T-cell (primary cell): Measurements from ENCODE around the gene FGFBP1. TPM values are rescaled to one million over a fixed set of nuclear protein-coding genes. Genes with fewer than 3 reads are reported as not detected.

Experiments used
- ATAC-seq, 4 experiments: fragments of 200-7000 bp in 3 of 4; fragments of 150-1000 bp in 1 of 4; cut with Tn5 transposase; replicated peaks in 1 of 4; 1 replicate in 3 of 4; 2 replicates in 1 of 4; pipeline ENCODE4 v1.10.0; 2021; ENCODE audit warnings: moderate library complexity in 3 of 4, mild to moderate bottlenecking in 2 of 4, moderate number of reproducible peaks in 1 of 4
- CTCF ChIA-PET, 2 donors: fragments of 300-600 bp; sonication (Branson Sonifier 250); formaldehyde crosslinking; loops; one replicate each; lab custom pipeline; 2022; ENCODE audit warnings: antibody characterized with exemption in 2 of 2; lab: Charles Lee
- POLR2A ChIA-PET, 2 donors: fragments of 300-600 bp; sonication (Branson Sonifier 250); formaldehyde crosslinking; loops; one replicate each; lab custom pipeline; 2022; ENCODE audit warnings: antibody characterized with exemption in 2 of 2; lab: Charles Lee
- DNase-seq, 35 experiments: peaks; one replicate each; pipeline versions ENCODE4 v3.0.0 to v3.0.0-alpha.2; 2013 to 2023
- H3K27ac ChIP-seq: one replicate; pipeline ENCODE4 v1.5.1; 2013; ENCODE audit warnings: low read length
- H3K27me3 ChIP-seq, 2 experiments: replicated peaks in 1 of 2; 1 replicate in 1 of 2; 2 replicates in 1 of 2; pipeline versions ENCODE4 v1.6.1 to v1.7.0; 2013; ENCODE audit warnings: low read length in 1 of 2, mixed read lengths in 1 of 2; ENCODE audit not compliant: control insufficient read depth in 2 of 2, insufficient read depth in 2 of 2; ENCODE audit errors: extremely low read depth in 1 of 2
- H3K36me3 ChIP-seq, 2 donors: 1 replicate in 1 of 2; 2 replicates in 1 of 2; pipeline versions ENCODE4 v1.6.1 to v1.7.0; 2013; ENCODE audit warnings: low read length in 1 of 2; ENCODE audit not compliant: control insufficient read depth in 2 of 2, insufficient read depth in 1 of 2; ENCODE audit errors: extremely low read depth in 1 of 2
- H3K4me1 ChIP-seq, 2 experiments: 1 replicate in 1 of 2; 2 replicates in 1 of 2; pipeline versions ENCODE4 v1.6.1 to v1.7.0; 2013; ENCODE audit warnings: low read length in 2 of 2, mixed read lengths in 1 of 2; ENCODE audit not compliant: insufficient read depth in 2 of 2, control insufficient read depth in 1 of 2; ENCODE audit errors: extremely low read depth in 1 of 2
- H3K4me3 ChIP-seq, 2 donors: 1 replicate in 1 of 2; 2 replicates in 1 of 2; pipeline versions ENCODE4 v1.5.1 to v1.7.0; 2013; ENCODE audit warnings: mild to moderate bottlenecking in 2 of 2, low read length in 1 of 2, moderate library complexity in 1 of 2; ENCODE audit not compliant: control insufficient read depth in 1 of 2; ENCODE audit errors: extremely low read depth in 1 of 2
- H3K9me3 ChIP-seq: 2 replicates; pipeline ENCODE4 v1.7.0; 2013
- H3K27ac Mint-ChIP-seq, 2 donors: one replicate each; pipeline ENCODE4 v1.8.0; 2020 to 2021; ENCODE audit warnings: mild to moderate bottlenecking in 2 of 2, mixed read lengths in 2 of 2
- H3K27me3 Mint-ChIP-seq, 2 donors: one replicate each; pipeline ENCODE4 v1.8.0; 2021 to 2022; ENCODE audit warnings: mixed read lengths in 2 of 2
- H3K36me3 Mint-ChIP-seq: one replicate; pipeline ENCODE4 v1.8.0; 2021; ENCODE audit warnings: mixed read lengths
- H3K4me1 Mint-ChIP-seq, 3 donors: one replicate each; pipeline ENCODE4 v1.8.0; 2020 to 2022; ENCODE audit warnings: mixed read lengths in 3 of 3, mild to moderate bottlenecking in 1 of 3
- H3K4me3 Mint-ChIP-seq, 3 donors: one replicate each; pipeline ENCODE4 v1.8.0; 2020 to 2022; ENCODE audit warnings: mild to moderate bottlenecking in 3 of 3, mixed read lengths in 3 of 3, moderate library complexity in 3 of 3
- H3K9me3 Mint-ChIP-seq, 3 donors: one replicate each; pipeline ENCODE4 v1.8.0; 2020 to 2022; ENCODE audit warnings: mixed read lengths in 3 of 3
- WGBS: methylation state at CpG from one replicate; pipeline ENCODE4 v1.1.5; 2013; ENCODE audit warnings: missing lambda C conversion rate; ENCODE audit not compliant: insufficient coverage; 5-methylcytosine and 5-hydroxymethylcytosine counted together
- total RNA-seq, 35 experiments: library from RNA in 6 of 35; stranded (reverse) in 6 of 35; fragments of 120-200 nt in 1 of 35; gene quantifications; one replicate each; pipeline versions ENCODE4 v1.2.1 to v1.2.4 and lab custom pipeline; 2013 to 2026

Gene FGFBP1
- total RNA-seq, 5 donors from 2014 or later (not counting 1 experiment from before 2014, with no cell fraction given) = not detected

DNA sequence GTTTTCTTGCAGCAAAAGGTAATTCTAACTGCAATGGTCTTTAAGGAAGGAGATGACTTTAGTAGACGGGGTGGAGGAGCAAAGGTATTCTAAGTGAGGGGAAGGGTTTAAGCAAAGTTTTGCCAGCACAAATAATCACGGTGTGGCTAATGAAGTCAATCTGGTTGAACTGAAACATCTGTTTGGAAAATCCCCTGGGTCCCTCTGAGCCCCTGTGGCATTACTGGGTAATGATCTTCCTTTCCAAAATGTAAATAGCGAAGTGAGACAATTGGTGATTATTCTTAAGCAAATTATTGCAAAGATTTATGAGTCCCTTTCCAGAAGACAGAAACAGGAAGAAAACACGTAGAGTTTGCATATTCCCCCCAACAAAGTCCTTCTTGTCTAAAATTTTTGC, 47.2 kb downstream of the FGFBP1 start:
- Histone ChIP-seq H3K36me3 (no peaks in the 10 kb centered on the region), H3K4me1 (no peaks in the 10 kb centered on the region), H3K27ac (no peak overlapping the region), H3K4me3 (no peak overlapping the region), H3K27me3 (no peaks in the 10 kb centered on the region), H3K9me3 (no peaks in the 10 kb centered on the region)
- Mint-ChIP-seq H3K27ac (no peak overlapping the region), H3K27me3 (peaks cover 0 to 6% of the 10 kb centered on the region in 2 donors), H3K9me3 (no peaks in the 10 kb centered on the region), H3K4me1 (peaks cover 0 to 4% (median 0%) of the 10 kb centered on the region in 3 donors), H3K36me3 (no peaks in the 10 kb centered on the region), H3K4me3 (no peak overlapping the region)
- DNase-seq (no peak), ATAC-seq (no peak)
- ChIA-PET CTCF (interaction anchor here in 1 of 2 donors (1.2 kb wide), 1 partner anchor 11 kb away, joined by 4 read pairs; no protein-coding TSS in a partner anchor), POLR2A (no interaction called here)
- WGBS = 49% methylated on average over 2 of the region's 4 CpGs

DNA sequence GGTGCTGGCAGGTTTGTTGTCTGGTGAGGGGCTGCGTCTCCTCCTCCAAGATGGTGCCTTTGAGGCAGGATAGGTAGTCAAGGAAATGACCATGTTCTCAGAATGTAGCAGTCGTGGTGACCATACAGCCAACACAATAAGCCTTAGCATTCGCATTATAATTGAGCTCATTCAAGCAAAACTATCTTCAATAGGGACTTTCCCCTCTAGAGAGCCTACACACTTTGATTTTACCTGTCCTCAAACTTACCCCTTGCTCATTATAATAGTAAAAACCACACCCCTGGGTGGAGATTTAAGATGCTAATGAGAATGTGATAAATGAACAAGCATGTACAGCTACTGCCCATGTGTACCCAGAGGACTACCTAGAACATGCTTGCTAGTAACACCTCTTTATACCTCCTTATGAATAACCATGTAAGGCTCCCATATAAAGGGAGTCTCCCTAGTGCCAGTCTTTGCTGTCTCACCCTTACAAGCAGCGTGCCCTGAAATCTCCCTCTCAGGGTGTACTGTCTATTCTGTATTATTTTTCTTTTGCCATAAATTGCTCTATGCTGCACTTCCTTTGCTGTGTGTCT, 48.2 kb downstream of the FGFBP1 start:
- POLR2A ChIA-PET = no interaction called here
- H3K36me3 Mint-ChIP-seq = no peaks in the 10 kb centered on the region
- 100% methylated on average over 1 of the region's 4 CpGs for WGBS
- peaks cover 0 to 4% (median 0%) of the 10 kb centered on the region in 3 donors for H3K4me1 Mint-ChIP-seq
- ATAC-seq (no peak), DNase-seq (no peak)
- no peaks in the 10 kb centered on the region for H3K4me1 ChIP-seq
- H3K36me3 ChIP-seq = no peaks in the 10 kb centered on the region
- no peaks in the 10 kb centered on the region for H3K9me3 ChIP-seq
- H3K27ac Mint-ChIP-seq = no peak overlapping the region
- no peak overlapping the region for H3K27ac ChIP-seq
- H3K9me3 Mint-ChIP-seq = no peaks in the 10 kb centered on the region
- peaks cover 0 to 4% of the 10 kb centered on the region in 2 donors for H3K27me3 Mint-ChIP-seq
- CTCF ChIA-PET = interaction anchor here (0.5 to 1.2 kb wide), 3 partner anchors 10 to 1656 kb away, joined by 3 to 4 read pairs (median 3); no protein-coding TSS in a partner anchor
- no peaks in the 10 kb centered on the region for H3K27me3 ChIP-seq
- no peak overlapping the region for H3K4me3 Mint-ChIP-seq
- H3K4me3 ChIP-seq = no peak overlapping the region

DNA sequence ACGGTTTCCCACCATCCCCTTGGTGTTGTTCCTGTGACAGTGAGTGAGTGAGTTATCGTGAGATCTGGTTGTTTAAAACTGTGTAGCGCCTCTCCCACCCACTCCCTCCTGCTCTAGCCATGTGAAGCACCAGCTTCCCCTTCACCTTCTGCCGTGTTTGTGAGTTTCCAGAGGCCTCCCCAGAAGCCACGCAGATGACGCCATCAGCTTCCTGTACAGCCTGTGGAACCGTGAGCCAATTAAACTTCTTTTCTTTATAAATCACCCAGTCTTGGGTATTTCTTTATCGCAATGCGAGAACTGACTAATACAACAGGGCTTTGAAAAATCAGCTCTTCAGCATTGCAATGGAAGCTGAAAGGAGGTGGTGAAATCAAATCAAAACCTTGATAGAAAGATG, 50.0 kb downstream of the FGFBP1 start:
- peaks cover 0 to 4% (median 0%) of the 10 kb centered on the region in 3 donors for H3K4me1 Mint-ChIP-seq
- no peak overlapping the region for H3K4me3 Mint-ChIP-seq
- no peaks in the 10 kb centered on the region for H3K36me3 Mint-ChIP-seq
- Histone ChIP-seq H3K9me3 (no peaks in the 10 kb centered on the region), H3K27me3 (no peaks in the 10 kb centered on the region), H3K4me3 (no peak overlapping the region), H3K4me1 (no peaks in the 10 kb centered on the region), H3K36me3 (no peaks in the 10 kb centered on the region), H3K27ac (no peak overlapping the region)
- DNase-seq = no peak
- CTCF ChIA-PET = no interaction called here
- WGBS = 0% methylated on average over 1 of the region's 9 CpGs
- no peaks in the 10 kb centered on the region for H3K9me3 Mint-ChIP-seq
- H3K27ac Mint-ChIP-seq = no peak overlapping the region
- peaks cover 0 to 6% of the 10 kb centered on the region in 2 donors for H3K27me3 Mint-ChIP-seq
- POLR2A ChIA-PET = no interaction called here
- ATAC-seq = no peak

Other genes starting within 250 kb of the FGFBP1 start
- gene BST1, start 235.7 kb downstream of the FGFBP1 start, total RNA-seq = under 1 TPM in 4 of 5 donors, not detected in 1; 0.28 to 0.55 (median 0.46) TPM
- gene CD38, start 160.4 kb downstream of the FGFBP1 start, total RNA-seq = 10 to 100 TPM in 1 of 5 donors, 1 to 10 TPM in 4; 4.3 to 22.8 (median 5.0) TPM
- gene FGFBP2, start 24.4 kb upstream of the FGFBP1 start, total RNA-seq = 10 to 100 TPM; 11.5 to 24.4 (median 15.8) TPM
- 1 to 10 TPM in 3 of 5 donors, under 1 TPM in 2; 0.38 to 2.0 (median 1.4) TPM for gene PROM1, start 145.3 kb upstream of the FGFBP1 start, total RNA-seq